H9 (cell line): ENCODE data around the gene PLK3. TPM values are rescaled to one million over a fixed set of nuclear protein-coding genes. Genes with fewer than 3 reads are reported as not detected.

Experiments
- DNase-seq: peaks from one replicate; pipeline ENCODE4 v3.0.0-alpha.2; 2017
- H2AFZ ChIP-seq: one replicate; pipeline ENCODE4 v1.6.1; 2013; ENCODE audit warnings: mild to moderate bottlenecking, low read length, control low read depth, moderate library complexity
- H2AK5ac ChIP-seq: 2 replicates; pipeline ENCODE4 v1.6.1; 2013; ENCODE audit warnings: low read length, control low read depth, mixed read lengths; ENCODE audit not compliant: insufficient read length
- H2BK120ac ChIP-seq: one replicate; pipeline ENCODE4 v1.6.1; 2013; ENCODE audit warnings: low read depth, mild to moderate bottlenecking, low read length, control low read depth, inconsistent platforms; ENCODE audit not compliant: poor library complexity, severe bottlenecking
- H2BK12ac ChIP-seq: 2 replicates; pipeline ENCODE4 v1.6.1; 2013; ENCODE audit warnings: low read length, control low read depth, mixed read lengths, low read depth; ENCODE audit not compliant: insufficient read length
- H2BK15ac ChIP-seq: 2 replicates; pipeline ENCODE4 v1.6.1; 2013; ENCODE audit warnings: low read depth, low read length, control low read depth
- H2BK20ac ChIP-seq: one replicate; pipeline ENCODE4 v1.6.1; 2013; ENCODE audit warnings: low read depth, mild to moderate bottlenecking, low read length, control low read depth, inconsistent platforms; ENCODE audit not compliant: poor library complexity, severe bottlenecking
- H2BK5ac ChIP-seq: 2 replicates; pipeline ENCODE4 v1.6.1; 2013; ENCODE audit warnings: low read length, control low read depth, mixed read lengths; ENCODE audit not compliant: insufficient read length
- H3K14ac ChIP-seq: 2 replicates; pipeline ENCODE4 v1.6.1; 2013; ENCODE audit warnings: low read length, control low read depth; ENCODE audit not compliant: insufficient read depth
- H3K18ac ChIP-seq: 2 replicates; pipeline ENCODE4 v1.6.1; 2013; ENCODE audit warnings: low read depth, mild to moderate bottlenecking, mixed read lengths, low read length, control low read depth; ENCODE audit not compliant: insufficient read length
- H3K23ac ChIP-seq: 2 replicates; pipeline ENCODE4 v1.6.1; 2013; ENCODE audit warnings: low read length, control low read depth, mixed read lengths, low read depth; ENCODE audit not compliant: insufficient read length
- H3K23me2 ChIP-seq: 2 replicates; pipeline ENCODE4 v1.6.1; 2013; ENCODE audit warnings: low read depth, mild to moderate bottlenecking, mixed read lengths, low read length, control low read depth; ENCODE audit not compliant: insufficient read length, poor library complexity, severe bottlenecking
- H3K27ac ChIP-seq: 2 replicates; pipeline ENCODE4 v1.5.1; 2013; ENCODE audit warnings: low read length, control low read depth, mixed read lengths, low read depth; ENCODE audit not compliant: insufficient read length
- H3K27me3 ChIP-seq: 2 replicates; pipeline ENCODE4 v1.6.1; 2013; ENCODE audit warnings: low read length, control low read depth, inconsistent platforms; ENCODE audit not compliant: insufficient read depth
- H3K4ac ChIP-seq: 2 replicates; pipeline ENCODE4 v1.6.1; 2013; ENCODE audit warnings: low read depth, mild to moderate bottlenecking, control low read depth, inconsistent platforms, low read length, moderate library complexity
- H3K4me1 ChIP-seq: 2 replicates; pipeline ENCODE4 v1.6.1; 2013; ENCODE audit warnings: low read length, control low read depth, inconsistent platforms; ENCODE audit not compliant: insufficient read depth
- H3K4me2 ChIP-seq: 2 replicates; pipeline ENCODE4 v1.6.1; 2013; ENCODE audit warnings: low read length, control low read depth, mixed read lengths; ENCODE audit not compliant: insufficient read length, insufficient read depth
- H3K56ac ChIP-seq: 2 replicates; pipeline ENCODE4 v1.6.1; 2013; ENCODE audit warnings: low read depth, mild to moderate bottlenecking, mixed read lengths, low read length, control low read depth; ENCODE audit not compliant: insufficient read length
- H3K79me1 ChIP-seq: 2 replicates; pipeline ENCODE4 v1.6.1; 2013; ENCODE audit warnings: low read depth, mild to moderate bottlenecking, moderate library complexity, low read length, control low read depth, inconsistent platforms; ENCODE audit not compliant: insufficient read depth, poor library complexity, severe bottlenecking
- H3K79me2 ChIP-seq: 2 replicates; pipeline ENCODE4 v1.6.1; 2013; ENCODE audit warnings: low read length, control low read depth, inconsistent platforms; ENCODE audit not compliant: insufficient read depth
- H3K9ac ChIP-seq: 2 replicates; pipeline ENCODE4 v1.6.1; 2013; ENCODE audit warnings: low read length, control low read depth, mixed read lengths; ENCODE audit not compliant: insufficient read length; ENCODE audit errors: extremely low read depth
- H3K9me3 ChIP-seq: one replicate; pipeline ENCODE4 v1.6.1; 2013; ENCODE audit warnings: low read depth, low read length, inconsistent platforms; ENCODE audit not compliant: control insufficient read depth
- H3T11ph ChIP-seq: one replicate; pipeline ENCODE4 v1.6.1; 2013; ENCODE audit warnings: mild to moderate bottlenecking, low read length, control low read depth, inconsistent platforms
- H4K20me1 ChIP-seq: one replicate; pipeline ENCODE4 v1.6.1; 2013; ENCODE audit not compliant: control insufficient read depth, insufficient read length, insufficient read depth
- H4K5ac ChIP-seq: 2 replicates; pipeline ENCODE4 v1.6.1; 2013; ENCODE audit warnings: low read depth, mild to moderate bottlenecking, mixed read lengths, low read length, control low read depth; ENCODE audit not compliant: insufficient read length
- H4K8ac ChIP-seq: replicated peaks from 2 replicates; pipeline ENCODE4 v1.6.1; 2013; ENCODE audit warnings: low read length, control low read depth, mixed read lengths, low read depth; ENCODE audit not compliant: insufficient read length
- H4K91ac ChIP-seq: 2 replicates; pipeline ENCODE4 v1.6.1; 2013; ENCODE audit warnings: low read depth, mild to moderate bottlenecking, moderate library complexity, mixed read lengths, low read length, control low read depth; ENCODE audit not compliant: insufficient read length
- H3K27ac Mint-ChIP-seq, 3 experiments: 2 replicates in 2 of 3; 3 replicates in 1 of 3; pipeline ENCODE4 v1.8.0; 2020 to 2021; ENCODE audit warnings: mixed read lengths in 3 of 3, mild to moderate bottlenecking in 1 of 3, moderate library complexity in 1 of 3
- H3K27me3 Mint-ChIP-seq: 2 replicates; pipeline ENCODE4 v1.8.0; 2021; ENCODE audit warnings: low read depth, mild to moderate bottlenecking, moderate library complexity, mixed read lengths
- H3K36me3 Mint-ChIP-seq, 3 experiments: 2 replicates in 2 of 3; 3 replicates in 1 of 3; pipeline ENCODE4 v1.8.0; 2020 to 2021; ENCODE audit warnings: low read depth in 3 of 3, mixed read lengths in 3 of 3; ENCODE audit not compliant: insufficient read depth in 1 of 3
- H3K4me1 Mint-ChIP-seq, 2 experiments: 2 replicates each; pipeline ENCODE4 v1.8.0; 2020; ENCODE audit warnings: mixed read lengths in 2 of 2
- H3K4me3 Mint-ChIP-seq, 2 experiments: 2 replicates in 1 of 2; 3 replicates in 1 of 2; pipeline ENCODE4 v1.8.0; 2020 to 2021; ENCODE audit warnings: mild to moderate bottlenecking in 2 of 2, mixed read lengths in 2 of 2, moderate library complexity in 1 of 2
- H3K9me3 Mint-ChIP-seq, 2 experiments: 2 replicates in 1 of 2; 3 replicates in 1 of 2; pipeline ENCODE4 v1.8.0; 2020; ENCODE audit warnings: mild to moderate bottlenecking in 2 of 2, mixed read lengths in 2 of 2, moderate library complexity in 1 of 2
- WGBS: extraction: QIAGEN DNeasy Blood & Tissue Kit; methylation state at CpG from one replicate; pipeline ENCODE4 v1.1.7; 2013; ENCODE audit warnings: missing lambda C conversion rate, low lambda C conversion rate, mixed read lengths; ENCODE audit not compliant: insufficient read length; ENCODE audit errors: extremely low coverage; 5-methylcytosine and 5-hydroxymethylcytosine counted together
- total RNA-seq: library from RNA; stranded (reverse); gene quantifications from 2 replicates; pipeline ENCODE4 v1.2.1, GENCODE V29; 2021
- TF ChIP-seq, protein P1 (sequence below): fragments of 200-600 bp; sonication (generic); conservative IDR thresholded peaks from 3 replicates; pipeline ENCODE4 v1.8.0; 2021; ENCODE audit warnings: antibody characterized with exemption, mild to moderate bottlenecking

The PLK3 gene
- total RNA-seq, 1 experiment from 2014 or later = 14.7 TPM

- no peak overlapping the region for H2BK12ac ChIP-seq
- H3K18ac ChIP-seq = no peak overlapping the region
- TF ChIP-seq, protein P1, sequence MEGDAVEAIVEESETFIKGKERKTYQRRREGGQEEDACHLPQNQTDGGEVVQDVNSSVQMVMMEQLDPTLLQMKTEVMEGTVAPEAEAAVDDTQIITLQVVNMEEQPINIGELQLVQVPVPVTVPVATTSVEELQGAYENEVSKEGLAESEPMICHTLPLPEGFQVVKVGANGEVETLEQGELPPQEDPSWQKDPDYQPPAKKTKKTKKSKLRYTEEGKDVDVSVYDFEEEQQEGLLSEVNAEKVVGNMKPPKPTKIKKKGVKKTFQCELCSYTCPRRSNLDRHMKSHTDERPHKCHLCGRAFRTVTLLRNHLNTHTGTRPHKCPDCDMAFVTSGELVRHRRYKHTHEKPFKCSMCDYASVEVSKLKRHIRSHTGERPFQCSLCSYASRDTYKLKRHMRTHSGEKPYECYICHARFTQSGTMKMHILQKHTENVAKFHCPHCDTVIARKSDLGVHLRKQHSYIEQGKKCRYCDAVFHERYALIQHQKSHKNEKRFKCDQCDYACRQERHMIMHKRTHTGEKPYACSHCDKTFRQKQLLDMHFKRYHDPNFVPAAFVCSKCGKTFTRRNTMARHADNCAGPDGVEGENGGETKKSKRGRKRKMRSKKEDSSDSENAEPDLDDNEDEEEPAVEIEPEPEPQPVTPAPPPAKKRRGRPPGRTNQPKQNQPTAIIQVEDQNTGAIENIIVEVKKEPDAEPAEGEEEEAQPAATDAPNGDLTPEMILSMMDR = no peak
- no peak overlapping the region for H3K23ac ChIP-seq
- no peak overlapping the region for H3K27ac ChIP-seq
- H4K5ac ChIP-seq = no peak overlapping the region
- Mint-ChIP-seq H3K36me3 (peaks cover 33 to 65% (median 52%) of the 10 kb centered on the region in 3 experiments), H3K27me3 (no peaks in the 10 kb centered on the region), H3K27ac (peak overlapping the region in 2 of 3 experiments; percentile 87 to 95; a peak in 5 of 7 replicates), H3K9me3 (0 out of 5 replicates have a peak, but pooled peaks cover 0 to 4% of the 10 kb centered on the region in 2 experiments), H3K4me1 (peaks cover 18 to 22% of the 10 kb centered on the region in 2 experiments), H3K4me3 (peak overlapping the region; percentile 81 to 95)
- peaks cover 11% of the 10 kb centered on the region for H3K23me2 ChIP-seq
- H3K79me2 ChIP-seq = peaks cover 17% of the 10 kb centered on the region; the same call in 1 of the 2 replicates
- H3K9ac ChIP-seq = no peak overlapping the region
- no peak overlapping the region for H3T11ph ChIP-seq
- H3K79me1 ChIP-seq = peaks cover 2% of the 10 kb centered on the region
- H3K4ac ChIP-seq = no peak overlapping the region
- no peak overlapping the region for H3K56ac ChIP-seq
- H4K8ac ChIP-seq = no peak overlapping the region
- no peak overlapping the region for H2BK15ac ChIP-seq
- no peaks in the 10 kb centered on the region for H3K27me3 ChIP-seq
- H2BK20ac ChIP-seq = no peak overlapping the region
- H2AK5ac ChIP-seq = no peak overlapping the region
- no peak for DNase-seq
- no peak overlapping the region for H2AFZ ChIP-seq
- H2BK120ac ChIP-seq = no peak overlapping the region
- H3K9me3 ChIP-seq = no peaks in the 10 kb centered on the region
- H4K20me1 ChIP-seq = peaks cover 4% of the 10 kb centered on the region
- no peaks in the 10 kb centered on the region for H3K4me1 ChIP-seq
- no CpG with 5 or more reads among the region's 14 CpGs for WGBS
- no peak overlapping the region for H2BK5ac ChIP-seq
- H3K4me2 ChIP-seq = peak overlapping the region; percentile 99
- no peak overlapping the region for H3K14ac ChIP-seq
- H4K91ac ChIP-seq = no peak overlapping the region
Measured at GRCh38 chr1:44777547-44777946, 22.6 kb upstream of the PLK3 start.
